Trophoblast cell (in vitro differentiated cells and primary cell): ENCODE measurements around the gene MOCOS.
A peak's percentile ranks its signal among the peaks of the same experiment; 100 is the strongest.

Experiments
- DNase-seq, 2 donors: peaks; one replicate each; pipeline ENCODE4 v3.0.0-alpha.2; 2016
- H2AFZ ChIP-seq: 2 replicates; pipeline ENCODE4 v1.6.1; 2013; ENCODE audit warnings: low read length, moderate library complexity, mild to moderate bottlenecking; ENCODE audit not compliant: insufficient read depth, poor library complexity
- H2AK5ac ChIP-seq: 2 replicates; pipeline ENCODE4 v1.6.1; 2013; ENCODE audit warnings: mild to moderate bottlenecking, low read length
- H2BK120ac ChIP-seq: 2 replicates; pipeline ENCODE4 v1.6.1; 2013; ENCODE audit warnings: low read length, mild to moderate bottlenecking, moderate library complexity; ENCODE audit not compliant: insufficient read depth, poor library complexity
- H2BK12ac ChIP-seq: 2 replicates; pipeline ENCODE4 v1.6.1; 2013; ENCODE audit warnings: mild to moderate bottlenecking, low read length, moderate library complexity
- H2BK5ac ChIP-seq: 2 replicates; pipeline ENCODE4 v1.6.1; 2013; ENCODE audit warnings: low read length, low read depth, moderate library complexity, mild to moderate bottlenecking; ENCODE audit not compliant: poor library complexity
- H3K14ac ChIP-seq: 2 replicates; pipeline ENCODE4 v1.6.1; 2013; ENCODE audit warnings: mild to moderate bottlenecking, low read length
- H3K18ac ChIP-seq: 2 replicates; pipeline ENCODE4 v1.6.1; 2013; ENCODE audit warnings: mild to moderate bottlenecking, low read length
- H3K23ac ChIP-seq: 2 replicates; pipeline ENCODE4 v1.6.1; 2013; ENCODE audit warnings: low read length
- H3K27ac ChIP-seq: 2 replicates; pipeline ENCODE4 v1.5.1; 2013; ENCODE audit warnings: low read depth, mild to moderate bottlenecking, inconsistent platforms, low read length, moderate library complexity
- H3K27me3 ChIP-seq: 2 replicates; pipeline ENCODE4 v1.6.1; 2013; ENCODE audit warnings: inconsistent platforms, mild to moderate bottlenecking, low read length, moderate library complexity; ENCODE audit not compliant: insufficient read depth
- H3K36me3 ChIP-seq, 2 experiments: 1 replicate in 1 of 2; 2 replicates in 1 of 2; pipeline ENCODE4 v1.6.1; 2013; ENCODE audit warnings: low read length in 2 of 2, mild to moderate bottlenecking in 2 of 2, moderate library complexity in 1 of 2; ENCODE audit not compliant: insufficient read depth in 2 of 2, control insufficient read depth in 1 of 2
- H3K4ac ChIP-seq: 2 replicates; pipeline ENCODE4 v1.6.1; 2013; ENCODE audit warnings: low read depth, mild to moderate bottlenecking, low read length, moderate library complexity
- H3K4me1 ChIP-seq, 2 experiments: 1 replicate in 1 of 2; 2 replicates in 1 of 2; pipeline ENCODE4 v1.6.1; 2013; ENCODE audit warnings: low read length in 2 of 2, mild to moderate bottlenecking in 2 of 2, moderate library complexity in 1 of 2; ENCODE audit not compliant: insufficient read depth in 2 of 2, control insufficient read depth in 1 of 2
- H3K4me2 ChIP-seq: 2 replicates; pipeline ENCODE4 v1.6.1; 2013; ENCODE audit warnings: inconsistent platforms, mild to moderate bottlenecking, low read length, moderate library complexity
- H3K4me3 ChIP-seq: 2 replicates; pipeline ENCODE4 v1.5.1; 2013; ENCODE audit warnings: mild to moderate bottlenecking, low read depth, low read length, inconsistent platforms
- H3K79me1 ChIP-seq: one replicate; pipeline ENCODE4 v1.6.1; 2013; ENCODE audit warnings: low read length
- H3K79me2 ChIP-seq: 2 replicates; pipeline ENCODE4 v1.6.1; 2013; ENCODE audit warnings: low read length, mild to moderate bottlenecking; ENCODE audit not compliant: control insufficient read depth, insufficient read depth, poor library complexity
- H3K9ac ChIP-seq: 2 replicates; pipeline ENCODE4 v1.6.1; 2013; ENCODE audit warnings: mild to moderate bottlenecking, low read length
- H3K9me3 ChIP-seq: 2 replicates; pipeline ENCODE4 v1.6.1; 2013; ENCODE audit warnings: low read depth, mild to moderate bottlenecking, control low read depth, inconsistent platforms, low read length; ENCODE audit not compliant: insufficient read depth
- H4K12ac ChIP-seq: 2 replicates; pipeline ENCODE4 v1.6.1; 2013; ENCODE audit warnings: low read depth, mild to moderate bottlenecking, low read length, moderate library complexity
- H4K8ac ChIP-seq: 2 replicates; pipeline ENCODE4 v1.6.1; 2013; ENCODE audit warnings: low read depth, mild to moderate bottlenecking, low read length, moderate library complexity
- H4K91ac ChIP-seq: one replicate; pipeline ENCODE4 v1.6.1; 2013; ENCODE audit warnings: low read depth, mild to moderate bottlenecking, low read length, moderate library complexity
- WGBS: extraction: QIAGEN DNeasy Blood & Tissue Kit; methylation state at CpG from one replicate; pipeline ENCODE4 v1.1.7; 2013; ENCODE audit warnings: missing lambda C conversion rate; ENCODE audit not compliant: insufficient read length, insufficient coverage; ENCODE audit errors: extremely low coverage; 5-methylcytosine and 5-hydroxymethylcytosine counted together

The MOCOS gene

GRCh38 chr18:36300211-36300610 is 112.9 kb downstream of the MOCOS start:
- Histone ChIP-seq H4K12ac (no peak overlapping the region), H2BK5ac (no peak overlapping the region), H3K4me3 (no peak overlapping the region), H3K4me2 (peak overlapping the region; percentile 57), H3K4ac (no peak overlapping the region), H3K9ac (no peak overlapping the region), H2AFZ (no peak overlapping the region), H3K9me3 (no peaks in the 10 kb centered on the region), H4K91ac (no peak overlapping the region), H3K79me2 (peaks cover 9% of the 10 kb centered on the region), H3K4me1 (peaks cover 20 to 29% of the 10 kb centered on the region in 2 experiments), H3K18ac (no peak overlapping the region), H2BK12ac (no peak overlapping the region), H4K8ac (no peak overlapping the region), H3K23ac (no peak overlapping the region), H3K36me3 (peaks cover 0 to 1% of the 10 kb centered on the region in 2 experiments), H3K14ac (no peak overlapping the region), H3K79me1 (peaks cover 11% of the 10 kb centered on the region), H2BK120ac (no peak overlapping the region), H3K27ac (peak overlapping the region; percentile 28), H3K27me3 (peaks cover 3% of the 10 kb centered on the region), H2AK5ac (no peak overlapping the region)
- peak in 1 of 2 donors; percentile 68 for DNase-seq
- WGBS = no CpG with 5 or more reads among the region's 6 CpGs

GRCh38 chr18:36301884-36302283 is 114.6 kb downstream of the MOCOS start:
- H2AFZ ChIP-seq = no peak overlapping the region
- H3K79me2 ChIP-seq = peaks cover 9% of the 10 kb centered on the region
- H2AK5ac ChIP-seq = no peak overlapping the region
- peaks cover 24 to 30% of the 10 kb centered on the region in 2 experiments for H3K4me1 ChIP-seq
- H3K9ac ChIP-seq = no peak overlapping the region
- peaks cover 9% of the 10 kb centered on the region for H3K79me1 ChIP-seq
- H2BK12ac ChIP-seq = peak overlapping the region; percentile 14
- WGBS = no CpG with 5 or more reads among the region's 5 CpGs
- DNase-seq = no peak
- H4K12ac ChIP-seq = no peak overlapping the region
- H3K27me3 ChIP-seq = no peaks in the 10 kb centered on the region
- no peak overlapping the region for H2BK120ac ChIP-seq
- H3K23ac ChIP-seq = no peak overlapping the region
- H3K18ac ChIP-seq = no peak overlapping the region
- H3K9me3 ChIP-seq = no peaks in the 10 kb centered on the region
- no peak overlapping the region for H3K14ac ChIP-seq
- H3K4ac ChIP-seq = no peak overlapping the region
- H3K27ac ChIP-seq = no peak overlapping the region
- no peak overlapping the region for H3K4me3 ChIP-seq
- H3K36me3 ChIP-seq = peaks cover 0 to 1% of the 10 kb centered on the region in 2 experiments
- H3K4me2 ChIP-seq = no peak overlapping the region
- H4K8ac ChIP-seq = no peak overlapping the region
- H2BK5ac ChIP-seq = no peak overlapping the region
- no peak overlapping the region for H4K91ac ChIP-seq

- Histone ChIP-seq H3K4me1 (peaks cover 24 to 30% of the 10 kb centered on the region in 2 experiments), H3K4ac (no peak overlapping the region), H3K79me1 (peaks cover 4% of the 10 kb centered on the region), H3K36me3 (peaks cover 0 to 1% of the 10 kb centered on the region in 2 experiments), H4K12ac (no peak overlapping the region), H2AK5ac (no peak overlapping the region), H3K27me3 (no peaks in the 10 kb centered on the region), H3K9me3 (no peaks in the 10 kb centered on the region), H2BK12ac (no peak overlapping the region), H3K4me3 (no peak overlapping the region), H3K14ac (no peak overlapping the region), H4K8ac (no peak overlapping the region), H3K9ac (no peak overlapping the region), H3K27ac (no peak overlapping the region), H3K23ac (no peak overlapping the region), H2AFZ (no peak overlapping the region), H3K4me2 (no peak overlapping the region), H4K91ac (no peak overlapping the region), H2BK120ac (no peak overlapping the region), H3K79me2 (peaks cover 8% of the 10 kb centered on the region), H3K18ac (no peak overlapping the region), H2BK5ac (no peak overlapping the region)
- no CpG with 5 or more reads among the region's 2 CpGs for WGBS
- DNase-seq = peak in 1 of 2 donors; percentile 55
Observed at GRCh38 chr18:36302676-36303075, 115.4 kb downstream of the MOCOS start.

- no peak overlapping the region for H2AFZ ChIP-seq
- no peak overlapping the region for H3K27ac ChIP-seq
- H3K14ac ChIP-seq = no peak overlapping the region
- H3K4me2 ChIP-seq = no peak overlapping the region
- no peak overlapping the region for H2AK5ac ChIP-seq
- no peak overlapping the region for H3K4me3 ChIP-seq
- H3K36me3 ChIP-seq = peaks cover 0 to 1% of the 10 kb centered on the region in 2 experiments
- H3K23ac ChIP-seq = no peak overlapping the region
- no peak overlapping the region for H2BK12ac ChIP-seq
- no peak overlapping the region for H4K91ac ChIP-seq
- H4K8ac ChIP-seq = no peak overlapping the region
- H3K79me1 ChIP-seq = no peaks in the 10 kb centered on the region
- H3K27me3 ChIP-seq = no peaks in the 10 kb centered on the region
- H2BK5ac ChIP-seq = no peak overlapping the region
- H3K79me2 ChIP-seq = peaks cover 4% of the 10 kb centered on the region
- no CpG with 5 or more reads among the region's 6 CpGs for WGBS
- no peaks in the 10 kb centered on the region for H3K9me3 ChIP-seq
- H3K4ac ChIP-seq = peak overlapping the region; percentile 18
- no peak for DNase-seq
- H4K12ac ChIP-seq = no peak overlapping the region
- peaks cover 24 to 30% of the 10 kb centered on the region in 2 experiments for H3K4me1 ChIP-seq
- H3K18ac ChIP-seq = no peak overlapping the region
- no peak overlapping the region for H3K9ac ChIP-seq
- no peak overlapping the region for H2BK120ac ChIP-seq
Observed at GRCh38 chr18:36303211-36303844, 116.0 kb downstream of the MOCOS start.
